Spleen (tissue), 11 donors: ENCODE data around the gene PDZD8. TPM values are rescaled to one million over a fixed set of nuclear protein-coding genes. Genes with fewer than 3 reads are reported as not detected.

Source experiments
- DNase-seq: peaks from one replicate; pipeline ENCODE4 v3.0.0-alpha.2; 2020
- H3K27ac ChIP-seq, 8 donors: fragments of 200-600 bp; sonication (generic) in 7 of 8; 1 replicate in 4 of 8; 2 replicates in 4 of 8; pipeline versions ENCODE4 v1.5.0 to v1.8.0; 2016 to 2021; ENCODE audit warnings: inconsistent platforms in 4 of 8, mild to moderate bottlenecking in 4 of 8, moderate library complexity in 1 of 8
- H3K27me3 ChIP-seq, 7 donors: fragments of 200-600 bp; sonication (generic) in 6 of 7; replicated peaks in 1 of 7; 1 replicate in 4 of 7; 2 replicates in 3 of 7; pipeline versions ENCODE4 v1.5.0 to v1.8.0; 2016 to 2021; ENCODE audit warnings: inconsistent platforms in 3 of 7, mild to moderate bottlenecking in 1 of 7
- H3K36me3 ChIP-seq, 6 donors: fragments of 200-600 bp; sonication (generic) in 5 of 6; 1 replicate in 4 of 6; 2 replicates in 2 of 6; pipeline versions ENCODE4 v1.5.0 to v1.8.0; 2016 to 2021; ENCODE audit warnings: inconsistent platforms in 2 of 6
- H3K4me1 ChIP-seq, 6 donors: fragments of 200-600 bp; sonication (generic) in 5 of 6; 1 replicate in 3 of 6; 2 replicates in 3 of 6; pipeline versions ENCODE4 v1.5.0 to v1.8.0; 2016 to 2021; ENCODE audit warnings: inconsistent platforms in 3 of 6
- H3K4me3 ChIP-seq, 8 donors: fragments of 200-600 bp; sonication (generic) in 7 of 8; 1 replicate in 4 of 8; 2 replicates in 4 of 8; pipeline versions ENCODE4 v1.5.0 to v1.8.0; 2016 to 2021; ENCODE audit warnings: inconsistent platforms in 4 of 8, mild to moderate bottlenecking in 4 of 8, moderate library complexity in 2 of 8
- H3K9me3 ChIP-seq, 8 donors: fragments of 200-600 bp; sonication (generic) in 7 of 8; 1 replicate in 4 of 8; 2 replicates in 4 of 8; pipeline versions ENCODE4 v1.5.0 to v1.8.0; 2016 to 2021; ENCODE audit warnings: inconsistent platforms in 4 of 8
- POLR2A ChIP-seq, 3 donors: fragments of 450-650 bp; IDR thresholded peaks; one replicate each; pipeline ENCODE4 v1.5.1; 2017; ENCODE audit warnings: antibody characterized with exemption in 3 of 3, mild to moderate bottlenecking in 1 of 3
- POLR2AphosphoS5 ChIP-seq, 3 donors: sonication (generic); formaldehyde crosslinking; IDR thresholded peaks; one replicate each; pipeline ENCODE4 v1.5.1; 2017; ENCODE audit warnings: antibody characterized with exemption in 3 of 3
- WGBS, 5 donors: extraction: QIAGEN DNeasy Blood & Tissue Kit in 3 of 5; methylation state at CpG; one replicate each; pipeline versions ENCODE4 v1.1.5 to v1.1.7; 2013 to 2018; 5-methylcytosine and 5-hydroxymethylcytosine counted together
- intact Hi-C: fragments of 100-400 bp; cut with DNase I; formaldehyde crosslinking; loops from one replicate; pipeline ENCODE4 v1.15.0; 2023; ENCODE audit warnings: low total_unique reads
- polyA plus RNA-seq, 3 donors: library from polyadenylated mRNA; stranded (reverse); fragments of 200-250 nt; gene quantifications; one replicate each; pipeline ENCODE4 v1.2.1, GENCODE V29; 2013
- total RNA-seq, 7 donors: library from RNA; depleted of rRNA in 3 of 7; stranded (reverse); fragments of >200 nt in 3 of 7; fragmentation: NEBNext Ultra II Directional in 4 of 7; extraction: Animal tissue kit (Norgen Biotek cat#: 25700) in 4 of 7; gene quantifications; one replicate each; pipeline versions ENCODE4 v1.1.0 to v1.2.1, GENCODE V29; 2016 to 2021
- TF ChIP-seq, protein P1 (sequence below), 11 experiments: fragments of 200-600 bp in 7 of 11; fragments of 450-650 bp in 4 of 11; sonication (generic) in 4 of 11; IDR thresholded peaks in 8 of 11; conservative IDR thresholded peaks in 3 of 11; 1 replicate in 7 of 11; 2 replicates in 4 of 11; pipeline versions ENCODE4 v1.4.0 to v1.8.0; 2016 to 2021; ENCODE audit warnings: antibody characterized with exemption in 11 of 11, inconsistent platforms in 4 of 11, mild to moderate bottlenecking in 1 of 11
- donor health status: healthy with polysubstance abuse.
- donor health status: DM: no; HTN: no; CAD: no; lungs with moderate emphysema.
- donor health status: DM: no; HTN: no; CAD: no.
- donor health status: Bipolar disorder and iron deficiency.
- donor health status: healthy.
- donor health status: DM: no; HTN: no; CAD: no.
- donor health status: DM: yes; HTN: yes; CAD: no.

PDZD8 gene
- total and polyA plus RNA-seq, 10 donors, result 0.91 to 119 (median 26.5) TPM

- H3K27me3 ChIP-seq, result no peaks in the 10 kb centered on the region
- peaks cover 0 to 7% (median 0%) of the 10 kb centered on the region in 6 donors for H3K4me1 ChIP-seq
- peaks cover 0 to 27% (median 21%) of the 10 kb centered on the region in 8 donors for H3K9me3 ChIP-seq
- no peak for DNase-seq
- no peak overlapping the region for H3K27ac ChIP-seq
- no peak overlapping the region for H3K4me3 ChIP-seq
- intact Hi-C loops, result no loop called here
- TF ChIP-seq POLR2A (IDR thresholded peaks at IDR 0.05), result no peak
- TF ChIP-seq, protein P1, sequence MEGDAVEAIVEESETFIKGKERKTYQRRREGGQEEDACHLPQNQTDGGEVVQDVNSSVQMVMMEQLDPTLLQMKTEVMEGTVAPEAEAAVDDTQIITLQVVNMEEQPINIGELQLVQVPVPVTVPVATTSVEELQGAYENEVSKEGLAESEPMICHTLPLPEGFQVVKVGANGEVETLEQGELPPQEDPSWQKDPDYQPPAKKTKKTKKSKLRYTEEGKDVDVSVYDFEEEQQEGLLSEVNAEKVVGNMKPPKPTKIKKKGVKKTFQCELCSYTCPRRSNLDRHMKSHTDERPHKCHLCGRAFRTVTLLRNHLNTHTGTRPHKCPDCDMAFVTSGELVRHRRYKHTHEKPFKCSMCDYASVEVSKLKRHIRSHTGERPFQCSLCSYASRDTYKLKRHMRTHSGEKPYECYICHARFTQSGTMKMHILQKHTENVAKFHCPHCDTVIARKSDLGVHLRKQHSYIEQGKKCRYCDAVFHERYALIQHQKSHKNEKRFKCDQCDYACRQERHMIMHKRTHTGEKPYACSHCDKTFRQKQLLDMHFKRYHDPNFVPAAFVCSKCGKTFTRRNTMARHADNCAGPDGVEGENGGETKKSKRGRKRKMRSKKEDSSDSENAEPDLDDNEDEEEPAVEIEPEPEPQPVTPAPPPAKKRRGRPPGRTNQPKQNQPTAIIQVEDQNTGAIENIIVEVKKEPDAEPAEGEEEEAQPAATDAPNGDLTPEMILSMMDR (IDR thresholded peaks at IDR 0.05 in 8 of 11, conservative IDR thresholded peaks at IDR 0.05 in 3 of 11), result no peak
- TF ChIP-seq POLR2AphosphoS5 (IDR thresholded peaks at IDR 0.05), result no peak
- peaks cover 0 to 51% (median 0%) of the 10 kb centered on the region in 6 donors for H3K36me3 ChIP-seq
Observed at GRCh38 chr10:117334926-117335325, 40.3 kb downstream of the PDZD8 start.

DNA sequence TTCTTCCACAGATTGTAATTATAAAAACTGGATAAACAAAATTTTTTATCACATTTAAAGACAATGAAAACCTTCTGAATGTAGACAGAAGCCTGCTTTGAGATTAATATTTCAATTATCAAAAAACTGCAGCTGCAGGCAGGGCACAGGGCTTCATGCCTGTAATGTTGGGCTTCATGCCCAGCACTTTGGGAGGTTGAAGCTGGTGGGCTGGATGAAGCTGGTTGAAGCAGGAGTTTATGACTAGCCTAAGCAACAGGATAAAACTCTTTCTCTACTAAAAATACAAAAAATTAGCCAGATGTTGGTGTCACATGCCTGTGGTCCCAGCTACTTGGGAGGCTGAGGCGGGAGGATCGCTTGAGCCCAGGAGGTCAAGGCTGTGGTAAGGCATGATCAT, 41.2 kb downstream of the PDZD8 start:
- H3K36me3 ChIP-seq, result peaks cover 0 to 42% (median 0%) of the 10 kb centered on the region in 6 donors
- H3K4me3 ChIP-seq, result no peak overlapping the region
- no peak for DNase-seq
- peaks cover 0 to 27% (median 21%) of the 10 kb centered on the region in 8 donors for H3K9me3 ChIP-seq
- H3K27me3 ChIP-seq, result no peaks in the 10 kb centered on the region
- TF ChIP-seq POLR2A (IDR thresholded peaks at IDR 0.05), result no peak
- TF ChIP-seq POLR2AphosphoS5 (IDR thresholded peaks at IDR 0.05), result no peak
- TF ChIP-seq, protein P1 (IDR thresholded peaks at IDR 0.05 in 8 of 11, conservative IDR thresholded peaks at IDR 0.05 in 3 of 11), result no peak
- intact Hi-C loops, result no loop called here
- H3K27ac ChIP-seq, result no peak overlapping the region
- peaks cover 0 to 4% (median 0%) of the 10 kb centered on the region in 6 donors for H3K4me1 ChIP-seq
- 93 to 100% (median 98%) methylated on average over 2 of the region's 2 CpGs for WGBS, 5 donors

- no peak for TF ChIP-seq POLR2AphosphoS5 (IDR thresholded peaks at IDR 0.05)
- TF ChIP-seq, protein P1 (IDR thresholded peaks at IDR 0.05 in 8 of 11, conservative IDR thresholded peaks at IDR 0.05 in 3 of 11), result no peak
- TF ChIP-seq POLR2A (IDR thresholded peaks at IDR 0.05), result no peak
- no peaks in the 10 kb centered on the region for H3K27me3 ChIP-seq
- peaks cover 0 to 26% (median 5%) of the 10 kb centered on the region in 6 donors for H3K4me1 ChIP-seq
- H3K36me3 ChIP-seq, result peaks cover 0 to 17% (median 0%) of the 10 kb centered on the region in 6 donors
- H3K4me3 ChIP-seq, result no peak overlapping the region
- no peak overlapping the region for H3K27ac ChIP-seq
- H3K9me3 ChIP-seq, result no peaks in the 10 kb centered on the region
- intact Hi-C loops, result no loop called here
- no peak for DNase-seq
Observed at GRCh38 chr10:117327262-117327661, 48.0 kb downstream of the PDZD8 start.

DNA sequence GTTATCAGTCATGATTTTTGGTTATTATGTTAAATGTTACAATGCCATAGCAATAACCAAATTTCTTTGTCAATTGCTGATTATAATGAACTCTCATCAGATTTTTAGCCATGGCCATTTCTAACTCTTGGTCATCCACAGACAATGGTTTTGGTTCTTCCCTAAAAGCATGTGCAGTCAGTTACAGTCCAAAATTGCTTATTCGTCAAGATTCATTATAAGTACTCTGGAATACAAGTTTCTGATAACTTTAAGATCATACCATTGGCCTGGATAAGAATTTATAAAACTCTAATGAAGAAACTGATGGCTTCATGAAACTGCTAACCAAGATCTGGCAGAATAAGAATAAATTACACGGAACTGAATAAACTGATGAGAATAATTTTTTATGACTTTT, 50.9 kb downstream of the PDZD8 start:
- WGBS, 5 donors, result 92 to 98% (median 94%) methylated on average over 2 of the region's 2 CpGs
- no peak for DNase-seq
- H3K4me3 ChIP-seq, result no peak overlapping the region
- intact Hi-C loops, result no loop called here
- H3K27ac ChIP-seq, result no peak overlapping the region
- H3K4me1 ChIP-seq, result peaks cover 0 to 33% (median 8%) of the 10 kb centered on the region in 6 donors
- H3K9me3 ChIP-seq, result no peaks in the 10 kb centered on the region
- H3K36me3 ChIP-seq, result peaks cover 0 to 17% (median 0%) of the 10 kb centered on the region in 6 donors
- TF ChIP-seq, protein P1 (IDR thresholded peaks at IDR 0.05 in 8 of 11, conservative IDR thresholded peaks at IDR 0.05 in 3 of 11), result no peak
- TF ChIP-seq POLR2AphosphoS5 (IDR thresholded peaks at IDR 0.05), result no peak
- no peak for TF ChIP-seq POLR2A (IDR thresholded peaks at IDR 0.05)
- no peaks in the 10 kb centered on the region for H3K27me3 ChIP-seq
